Non-pigmented ciliary epithelial cell (primary cell): ENCODE results near the gene FOSL2.
A peak's percentile ranks its signal among the peaks of the same experiment; 100 is the strongest.

Experiments
- DNase-seq: peaks from one replicate; pipeline ENCODE4 v3.0.0-alpha.2; 2010; ENCODE audit warnings: low read depth

The FOSL2 gene

DNA sequence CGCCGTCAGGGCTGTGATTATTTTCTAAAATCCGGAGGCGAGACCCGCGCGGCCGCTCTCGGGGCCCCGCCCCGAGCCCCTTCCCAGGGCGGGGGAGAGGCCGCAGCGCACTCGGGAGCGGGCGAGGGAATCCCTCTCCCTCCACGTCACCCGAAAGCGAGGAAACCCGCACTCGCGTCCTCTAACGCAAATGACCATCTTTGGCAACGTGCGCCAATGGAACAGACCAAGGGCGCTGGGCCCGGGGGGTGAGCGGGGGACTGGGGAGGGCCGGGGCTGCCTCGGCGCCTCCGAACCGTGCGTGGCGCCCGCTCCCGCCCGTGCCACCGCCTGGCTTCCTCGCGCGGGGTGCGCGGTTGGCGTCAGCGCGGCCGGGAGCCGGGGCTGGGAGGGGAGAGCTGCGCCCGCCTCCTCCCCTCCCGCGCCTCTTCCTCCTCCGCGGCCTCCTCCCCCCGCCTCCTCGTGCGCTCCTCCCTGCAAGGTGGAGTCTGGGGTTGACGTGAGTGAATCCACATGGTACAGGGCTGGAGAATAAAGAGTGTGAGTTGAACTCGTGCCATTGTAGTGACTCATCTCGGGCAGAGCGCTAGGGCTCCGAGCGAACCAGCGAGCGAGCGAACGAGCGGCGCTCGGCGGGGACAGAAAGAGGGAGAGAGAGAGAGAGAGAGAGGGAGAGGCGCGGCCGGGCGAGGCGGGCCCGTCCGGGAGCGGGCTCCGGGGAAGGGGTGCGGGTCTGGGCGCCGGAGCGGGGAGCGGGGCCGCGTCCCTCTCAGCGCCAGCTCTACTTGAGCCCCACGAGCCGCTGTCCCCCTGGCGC, at the start of gene FOSL2:
FOSL2 (plus strand) TSS at position 562 of the 817 bp plus-strand sequence. CDS start 863 bp downstream, outside the sequence.
- DNase-seq: peak; percentile 100

DNA sequence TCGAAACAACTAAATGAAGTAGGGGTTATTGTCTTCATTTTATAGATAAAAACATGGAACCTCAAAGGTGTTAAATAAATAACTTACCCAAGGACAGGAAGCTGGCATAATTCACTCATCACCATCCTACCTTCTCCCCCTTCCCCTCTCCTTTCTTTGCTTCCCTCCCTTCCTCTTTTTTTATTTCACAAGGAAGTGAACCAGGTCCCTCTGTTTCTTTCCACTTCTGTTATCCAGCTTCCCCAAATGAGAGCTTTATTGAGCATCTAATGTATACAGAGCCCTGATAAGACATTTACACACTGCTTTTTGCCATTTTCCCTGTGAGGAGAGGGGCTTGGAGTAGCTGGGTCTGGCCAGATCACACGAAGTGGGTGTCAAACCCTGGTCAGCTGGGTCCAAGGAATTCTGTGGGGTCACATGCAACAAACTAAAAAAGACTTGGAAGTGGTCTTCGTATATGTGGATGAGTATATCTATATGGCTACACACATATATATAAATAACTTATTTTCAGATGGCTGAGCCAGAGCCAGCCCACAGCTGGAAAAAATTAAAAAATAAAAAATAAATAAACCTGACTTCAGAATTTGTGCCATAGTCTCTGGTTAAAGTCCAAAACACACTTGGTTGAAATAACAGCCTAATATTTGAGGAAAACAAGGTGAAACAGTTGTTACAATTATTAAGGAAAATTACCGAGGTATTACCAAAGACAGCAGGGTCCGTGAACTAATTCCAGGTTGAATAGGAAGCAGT, 49.3 kb upstream of the FOSL2 start:
- DNase-seq: no peak

DNA sequence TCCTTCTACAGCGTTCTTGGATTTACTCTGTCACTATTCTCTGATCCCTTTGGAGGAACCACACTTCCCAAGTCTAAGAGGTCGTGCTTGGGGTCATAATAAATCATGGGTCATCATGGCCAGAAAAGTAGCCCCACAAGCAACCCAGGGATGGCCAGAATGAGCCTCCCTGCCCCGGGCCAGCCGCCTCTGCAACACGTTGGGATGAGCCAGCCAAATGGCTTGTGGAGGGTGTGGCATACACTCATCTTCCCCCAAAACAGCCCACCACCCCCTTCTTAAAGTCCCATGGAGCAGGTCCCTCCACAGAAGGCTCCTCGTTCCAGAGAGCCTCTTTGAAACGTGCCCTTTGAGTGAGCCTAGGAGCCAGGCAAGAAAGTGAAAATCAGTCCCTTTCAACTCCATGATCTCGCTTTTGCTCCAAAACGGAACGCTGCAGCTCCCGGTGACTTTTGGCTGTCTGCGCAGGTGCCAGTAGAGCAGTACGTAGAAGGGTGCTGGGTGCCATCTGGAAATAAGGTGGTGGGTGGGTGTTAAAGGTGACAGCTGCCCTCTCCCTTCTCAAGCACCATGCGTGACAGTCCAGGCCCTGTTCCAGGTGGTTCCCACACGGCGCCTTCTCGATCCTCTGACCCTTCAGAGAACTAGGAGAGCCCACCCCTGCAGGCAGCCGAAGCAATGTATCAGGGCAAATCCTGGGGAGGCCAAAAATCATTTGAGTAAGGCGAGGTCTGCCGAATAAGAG, 48.5 kb upstream of the FOSL2 start:
- no peak for DNase-seq

DNA sequence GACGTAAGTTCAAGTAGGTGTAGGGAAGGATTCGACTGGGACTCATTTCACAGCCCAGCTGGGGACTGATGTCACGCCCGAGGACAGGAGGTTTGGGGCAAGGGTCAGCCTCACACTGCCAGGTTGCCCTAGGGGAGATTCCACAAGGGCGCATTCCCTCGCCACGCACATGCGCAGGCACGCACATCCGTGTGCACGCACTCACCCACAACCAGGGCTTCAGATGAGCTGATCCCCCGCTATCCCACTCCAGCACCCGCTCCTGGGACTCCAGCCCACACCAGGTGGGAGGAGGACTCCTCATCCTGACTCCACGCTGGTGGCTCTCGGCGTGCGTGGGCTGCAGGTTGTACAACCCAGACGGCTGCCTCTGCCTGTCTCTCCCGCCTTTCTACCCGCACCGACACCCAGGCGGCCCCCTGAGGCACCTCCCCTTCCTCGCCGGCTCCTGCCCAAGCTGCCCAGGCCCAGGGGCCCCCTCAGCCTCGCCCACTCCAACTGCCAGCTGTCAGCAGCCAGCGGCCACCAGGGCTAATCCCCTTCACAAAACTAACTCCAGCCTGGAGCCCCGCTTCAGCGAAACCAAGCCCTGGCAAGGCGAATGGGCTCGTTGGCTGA, 47.8 kb upstream of the FOSL2 start:
- DNase-seq: no peak

DNA sequence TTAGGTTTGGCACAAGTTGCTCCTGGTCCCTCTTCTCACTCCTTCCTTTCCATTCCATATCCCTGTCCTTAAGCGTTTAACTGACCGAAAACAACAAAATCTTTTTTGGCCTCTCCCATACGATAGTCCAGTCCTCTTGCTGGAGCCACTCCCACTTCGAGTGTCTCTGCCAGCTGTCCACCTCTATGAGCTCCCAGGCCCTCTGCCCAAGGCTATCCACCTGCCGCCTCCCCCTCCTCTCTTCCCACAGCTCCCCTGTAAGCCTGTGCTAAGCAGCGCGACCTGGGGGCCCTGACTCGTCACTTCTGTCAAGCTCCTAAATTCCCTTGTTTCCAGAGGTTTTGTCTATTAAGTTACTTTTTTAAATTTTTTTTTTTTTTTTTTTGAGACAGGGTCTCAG, 47.0 kb upstream of the FOSL2 start:
- no peak for DNase-seq

DNA sequence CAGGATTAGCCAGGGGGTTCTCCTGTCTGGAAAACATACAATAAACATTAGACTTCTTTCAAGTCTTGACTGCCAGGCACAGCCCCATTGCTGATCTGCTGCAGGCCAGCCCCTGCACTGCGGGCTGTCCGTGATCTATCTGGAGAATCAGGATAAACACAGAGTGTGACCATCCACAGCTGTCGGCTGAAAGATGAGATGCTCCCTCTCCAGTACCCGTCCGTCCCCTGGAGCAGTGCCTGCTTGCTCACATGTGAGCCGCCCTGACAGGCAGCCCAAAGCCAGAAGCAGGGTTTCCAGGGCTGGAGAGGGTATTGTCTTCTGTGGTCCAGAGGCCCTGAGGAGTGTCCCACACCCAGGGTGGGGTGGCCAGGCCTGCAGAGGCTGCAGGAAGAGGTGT, 46.1 kb upstream of the FOSL2 start:
- DNase-seq: no peak

DNA sequence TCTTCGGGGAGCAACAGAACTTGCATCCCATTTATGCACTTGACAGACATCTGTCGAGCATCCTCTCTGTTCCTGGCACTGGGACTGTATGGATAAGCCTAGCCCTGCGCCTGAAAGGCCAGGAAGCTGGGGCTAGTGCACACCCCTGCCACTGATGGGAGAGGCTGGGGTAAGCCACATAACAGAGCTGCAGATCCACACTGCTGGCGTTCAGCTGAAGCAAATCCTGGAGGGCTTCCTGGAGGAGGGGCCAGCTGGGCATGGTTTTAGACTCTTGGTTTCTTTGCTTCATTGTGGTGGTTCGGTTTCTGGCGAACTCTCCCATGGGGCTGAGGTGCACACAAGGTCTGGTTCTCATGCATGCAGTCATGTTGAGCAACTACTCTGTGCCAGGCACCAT, 45.5 kb upstream of the FOSL2 start:
- no peak for DNase-seq

DNA sequence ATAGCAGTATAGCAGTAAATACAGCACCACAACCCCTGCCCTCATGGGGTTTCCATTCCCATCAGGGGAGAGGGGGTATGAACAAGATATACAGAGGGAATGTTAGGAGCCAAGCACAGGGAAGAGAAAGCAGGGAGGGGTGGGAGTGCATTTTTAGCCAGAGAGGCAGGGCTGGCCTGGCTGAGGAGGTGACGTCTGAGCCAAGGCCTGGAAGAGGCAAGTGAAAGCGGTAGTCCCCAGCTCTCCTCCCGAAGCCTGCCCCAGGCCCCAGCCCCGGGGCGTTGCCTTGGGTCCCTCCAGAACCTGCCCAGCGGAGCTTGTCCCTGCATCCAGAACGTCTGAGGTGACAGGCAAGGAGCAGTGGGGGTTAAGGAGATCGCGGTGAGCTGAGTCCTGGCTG, 45.1 kb upstream of the FOSL2 start:
- DNase-seq: no peak

DNA sequence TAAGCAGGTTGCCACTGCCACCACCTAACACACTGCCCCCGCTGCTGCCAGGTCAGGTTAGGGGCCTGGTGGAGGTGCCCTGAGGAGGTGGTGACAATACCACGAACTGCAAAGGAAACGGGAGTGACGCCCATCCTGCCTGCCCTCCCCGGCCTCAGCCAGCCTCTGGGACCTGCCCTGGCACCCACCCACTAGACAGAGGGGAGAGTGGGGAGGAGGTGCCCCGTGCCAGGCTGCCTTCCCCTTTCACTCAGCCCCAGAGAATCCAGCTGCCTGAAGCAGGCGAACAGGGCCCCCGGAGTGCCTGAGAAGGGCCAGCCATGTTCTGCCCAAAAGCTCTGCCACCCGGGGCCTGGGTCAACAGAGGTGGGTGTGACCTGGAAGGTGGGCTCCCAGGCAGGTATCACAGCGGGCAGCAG, 44.5 kb upstream of the FOSL2 start:
- no peak for DNase-seq

DNA sequence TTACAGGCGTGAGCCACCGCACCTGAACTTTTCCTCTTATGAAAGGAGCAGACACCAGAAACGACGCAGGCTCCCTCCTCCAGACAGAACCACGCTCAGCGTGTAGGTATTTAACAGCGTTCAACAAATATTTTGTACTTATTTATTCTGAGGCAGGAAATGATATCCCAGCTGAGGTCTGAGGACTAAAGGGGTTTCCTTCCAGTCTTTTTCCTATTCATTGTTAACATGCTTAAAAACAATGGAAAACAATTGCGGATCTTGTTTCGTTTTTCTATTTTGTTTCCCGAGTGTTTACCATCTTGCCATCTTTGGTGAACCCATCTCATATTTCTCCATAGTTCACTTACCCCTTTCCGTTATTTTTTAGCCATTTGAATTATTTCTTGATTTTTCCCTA, 43.7 kb upstream of the FOSL2 start:
- no peak for DNase-seq

DNA sequence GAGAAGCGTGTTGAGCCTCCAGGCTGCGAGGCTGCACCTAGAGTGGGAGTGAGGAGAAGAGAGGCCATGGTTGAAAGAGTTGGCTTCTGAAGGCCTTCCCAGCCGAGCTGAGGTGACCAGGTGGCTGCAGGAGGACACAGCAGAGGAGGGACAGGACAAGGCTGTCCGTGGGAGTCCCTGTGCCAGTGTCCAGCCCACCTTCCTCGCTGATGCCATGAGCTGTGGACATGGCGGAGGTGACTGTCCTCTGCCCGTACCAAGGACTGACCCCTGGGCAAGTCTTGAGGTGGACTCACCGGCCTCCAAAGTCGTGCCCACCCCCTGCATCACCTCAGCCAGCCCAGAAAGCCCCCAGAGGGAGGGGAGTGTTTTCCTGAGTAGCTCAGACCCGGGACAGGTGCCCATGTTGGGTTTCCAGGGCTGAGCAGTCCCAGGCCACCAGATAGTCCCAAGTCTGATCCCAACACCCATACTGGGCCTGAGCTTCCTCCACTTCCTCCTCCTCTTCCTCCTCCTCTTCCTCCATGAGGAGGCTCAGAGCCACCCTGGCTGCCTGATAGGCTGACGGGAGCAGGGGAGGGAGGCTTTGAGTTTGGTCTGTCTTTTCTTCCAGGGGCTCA, 43.0 kb upstream of the FOSL2 start:
- DNase-seq: no peak

DNA sequence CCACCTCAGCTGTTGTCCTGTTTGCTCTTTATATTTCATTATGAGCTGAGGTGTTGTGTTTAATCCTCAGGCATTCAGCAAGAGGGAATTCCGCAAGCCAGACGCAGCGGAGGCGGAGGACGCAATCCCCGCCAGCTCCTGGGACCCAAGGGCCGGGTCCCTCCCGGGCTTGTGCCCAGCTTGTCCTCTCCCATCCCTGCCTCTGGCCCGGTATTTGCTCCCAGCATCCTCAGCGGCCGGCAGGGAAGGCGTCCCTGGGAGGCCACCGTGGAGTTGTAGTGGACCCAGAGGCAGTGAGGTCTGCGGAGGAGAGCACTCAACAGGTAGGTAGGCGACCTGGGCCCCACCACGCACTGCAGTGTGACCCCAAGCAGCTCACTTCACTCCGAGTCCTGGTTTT, 42.5 kb upstream of the FOSL2 start:
- no peak for DNase-seq

DNA sequence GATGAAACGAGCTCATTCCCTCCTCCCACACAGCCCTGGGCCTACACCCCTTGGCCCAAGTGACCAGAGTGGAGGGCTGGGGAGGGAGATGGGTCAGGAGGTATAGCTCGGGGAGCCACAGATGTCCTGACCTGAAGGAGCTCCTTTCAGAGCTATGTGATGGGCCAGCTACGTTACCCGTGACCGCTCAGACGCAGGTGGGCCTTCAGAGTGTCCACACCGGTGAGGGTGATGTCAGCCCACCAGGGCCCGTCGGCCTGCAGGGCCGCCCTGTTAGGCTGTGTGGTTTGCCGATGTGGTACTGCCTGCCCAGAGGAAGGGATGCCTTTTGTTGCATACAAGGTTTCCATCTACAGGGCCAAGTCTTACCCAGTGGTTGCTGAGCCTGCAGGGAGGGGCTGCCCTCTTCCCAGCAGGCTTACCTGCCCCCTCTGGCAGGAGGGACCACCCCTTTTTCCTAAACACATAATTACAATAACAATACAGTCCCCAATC, 41.8 kb upstream of the FOSL2 start:
- DNase-seq: no peak

DNA sequence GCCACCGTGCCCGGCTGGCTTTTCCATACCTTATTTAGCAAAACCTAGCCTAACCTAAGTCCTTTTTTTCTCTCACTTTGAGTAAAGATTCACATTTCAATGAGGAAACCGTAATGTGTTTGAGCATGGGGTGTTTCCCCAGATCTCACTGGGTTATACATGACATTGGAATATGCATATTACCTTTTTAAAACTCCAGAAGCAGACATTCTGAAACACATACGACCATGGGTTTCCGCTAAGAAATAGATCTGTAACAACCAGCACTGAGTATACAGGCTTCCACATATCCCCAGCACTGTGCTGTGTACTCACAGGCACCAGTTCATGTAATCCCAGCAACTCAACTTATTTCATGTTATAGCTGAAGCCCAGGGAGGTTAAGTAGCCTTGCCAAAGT, 41.0 kb upstream of the FOSL2 start:
- no peak for DNase-seq

DNA sequence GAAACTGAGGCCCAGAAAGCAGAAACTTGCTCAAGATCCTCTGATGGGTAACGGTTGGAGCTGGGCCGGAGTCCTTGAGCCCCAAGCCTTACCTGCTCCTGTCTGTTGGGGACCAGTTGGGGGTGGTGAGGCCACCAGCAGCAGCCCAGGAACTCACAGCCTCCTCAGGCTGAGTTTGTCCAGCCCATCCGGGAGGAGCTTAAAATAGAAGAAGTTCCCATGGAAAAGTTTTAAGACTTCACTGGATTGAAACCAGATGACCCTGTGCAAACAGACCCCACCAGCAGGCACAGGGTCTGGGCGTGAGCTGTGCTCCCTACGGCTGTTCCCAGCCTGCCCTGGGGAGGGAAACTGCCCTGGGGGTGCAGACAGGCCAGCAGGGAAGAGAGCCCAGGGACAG, 40.6 kb upstream of the FOSL2 start:
- no peak for DNase-seq

DNA sequence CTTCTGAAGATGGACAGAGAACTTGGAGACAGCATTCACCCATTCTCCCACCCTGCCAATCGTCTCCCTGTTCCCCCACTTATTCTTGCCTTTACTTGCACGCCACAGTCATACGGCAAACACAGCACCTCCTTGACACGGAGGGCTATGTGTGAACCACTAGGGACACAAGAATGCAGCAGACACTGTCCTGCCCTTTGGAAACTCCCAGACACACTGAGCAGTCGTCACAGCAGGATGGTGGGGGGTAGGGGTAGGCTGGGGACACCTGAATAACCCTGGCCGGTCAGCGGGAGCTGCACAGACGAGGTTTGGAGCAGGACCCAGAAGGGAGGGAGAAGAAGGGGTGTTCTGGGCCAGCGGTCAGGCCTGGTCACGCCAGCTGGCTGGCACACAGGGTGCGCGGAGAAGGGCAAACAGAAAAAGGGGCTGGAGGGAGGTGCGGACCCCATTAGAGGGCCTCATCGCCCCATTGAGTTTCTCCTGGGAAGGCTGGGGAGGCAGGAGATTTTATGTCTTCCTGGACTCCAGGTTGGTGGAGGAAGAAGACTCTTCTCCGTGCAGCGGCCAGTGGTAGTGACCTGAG, 40.0 kb upstream of the FOSL2 start:
- no peak for DNase-seq

DNA sequence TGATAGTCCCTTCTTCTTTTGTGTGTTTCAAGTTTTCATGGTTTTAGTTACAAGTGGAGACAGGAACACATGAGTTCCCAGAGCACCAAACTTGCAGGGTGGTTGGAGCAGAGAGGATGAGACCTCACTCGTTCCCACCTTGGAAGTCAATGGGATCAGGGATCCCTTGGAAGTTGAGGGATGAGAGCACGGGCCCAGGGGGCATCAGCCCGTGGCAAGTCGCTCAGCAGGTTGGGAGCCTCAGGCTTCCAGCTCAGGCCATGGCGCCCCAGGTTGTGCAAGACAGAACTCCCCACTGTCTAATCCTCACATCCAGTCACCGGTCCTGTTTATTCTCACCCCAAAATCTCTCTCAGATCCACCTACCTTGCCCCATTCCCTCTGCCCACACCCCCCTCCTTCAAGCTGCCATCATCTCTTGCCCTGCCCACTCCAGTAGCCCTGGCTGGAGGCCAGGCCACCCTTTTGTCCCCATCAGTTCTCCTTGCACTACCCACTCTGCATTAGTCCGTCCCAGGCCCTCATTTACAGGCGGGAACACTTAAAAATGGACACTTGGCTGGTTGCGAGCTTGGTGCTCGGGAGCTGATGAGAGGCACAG, 37.6 kb upstream of the FOSL2 start:
- DNase-seq: no peak

DNA sequence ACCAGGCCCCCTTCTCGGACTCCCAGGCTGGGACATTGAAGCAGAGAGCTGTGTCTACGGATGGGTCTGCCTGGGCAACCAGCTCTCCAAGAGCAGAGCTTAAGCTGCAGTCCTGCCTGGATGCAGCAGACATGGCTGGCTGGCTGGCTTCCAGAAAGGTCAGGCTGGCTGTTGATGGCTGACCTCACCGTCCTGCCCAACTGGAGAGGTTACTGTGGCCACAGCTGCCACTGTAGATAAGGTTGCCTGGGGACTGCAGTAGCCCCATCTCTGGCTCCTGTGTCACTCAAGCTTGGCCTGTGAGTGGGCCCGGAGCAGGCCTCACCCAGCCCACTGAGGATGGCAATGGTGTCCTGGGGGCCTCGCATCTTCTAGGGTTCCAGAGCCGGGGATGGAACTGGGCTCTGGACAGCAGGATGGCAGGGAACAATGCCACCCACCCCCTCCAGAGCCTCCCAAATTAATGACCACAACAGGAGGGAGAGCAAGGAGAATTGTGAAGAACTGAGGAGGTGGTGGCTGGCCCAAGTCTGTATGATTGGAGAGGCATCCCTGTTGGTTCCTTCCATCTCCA, 37.0 kb upstream of the FOSL2 start:
- DNase-seq: no peak

DNA sequence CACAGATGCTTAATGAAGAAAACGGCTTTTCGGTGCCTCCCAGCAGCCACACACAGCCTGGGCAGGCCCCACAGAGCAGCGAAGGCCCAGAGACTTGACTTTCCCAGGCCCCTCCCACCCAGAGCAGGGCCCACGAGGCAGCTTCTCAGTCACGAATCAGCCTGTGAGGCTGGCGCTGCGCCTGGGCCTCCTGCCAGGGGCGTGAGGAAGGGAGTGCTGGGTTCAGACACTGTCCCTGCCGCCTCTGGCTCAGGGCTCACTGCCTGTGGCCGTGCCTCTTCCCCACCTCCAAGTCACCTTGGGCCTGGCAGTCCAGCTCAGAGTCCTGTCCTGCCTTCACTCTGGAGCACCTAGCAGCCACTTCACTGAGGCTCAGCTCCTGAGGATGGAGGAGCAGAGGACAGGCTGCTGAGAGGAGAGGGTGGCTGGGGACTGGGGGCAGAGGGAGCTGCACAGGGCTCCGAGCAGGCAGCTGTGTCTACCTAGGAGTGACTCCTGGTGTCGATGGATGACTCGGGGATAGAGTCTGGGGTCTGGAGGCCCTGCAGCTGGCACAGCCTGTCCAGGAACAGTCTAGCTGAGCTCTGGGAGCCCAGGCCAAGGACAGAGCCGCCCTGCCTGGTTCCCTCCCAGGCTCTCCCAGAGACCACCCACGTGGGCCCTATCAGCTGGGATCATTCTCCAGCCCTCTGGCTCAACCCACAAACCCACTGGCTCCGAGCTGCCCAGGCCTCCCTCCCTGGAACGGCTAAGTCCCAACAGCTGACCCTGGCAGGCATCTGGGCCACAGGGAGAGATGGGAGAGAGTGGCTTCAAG, 36.4 kb upstream of the FOSL2 start:
- no peak for DNase-seq

DNA sequence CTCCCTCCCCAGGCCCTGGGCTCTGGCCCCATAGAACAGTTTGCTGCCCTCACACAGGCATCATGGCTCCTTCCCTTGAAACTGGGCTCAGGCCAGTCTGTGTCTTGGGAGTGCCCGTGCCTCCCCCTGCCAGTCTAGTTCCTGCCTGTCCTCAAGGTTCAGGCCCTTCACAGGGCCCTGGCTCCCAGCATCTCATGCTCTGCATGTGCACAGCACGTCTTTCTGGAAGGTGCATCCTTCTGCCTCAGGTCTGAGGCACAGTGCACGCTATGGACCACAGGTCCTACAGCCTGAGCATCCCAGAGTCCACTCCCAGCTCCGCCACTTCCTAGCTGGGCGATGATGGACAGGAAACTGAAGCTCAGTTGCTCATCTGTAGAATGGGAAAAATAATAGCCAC, 35.6 kb upstream of the FOSL2 start:
- no peak for DNase-seq
